CD14-positive monocyte (primary cell): Measurements from ENCODE around the gene TBC1D19. TPM values are rescaled to one million over a fixed set of nuclear protein-coding genes. Genes with fewer than 3 reads are reported as not detected.

Experiments used
- DNase-seq, 3 donors: peaks; one replicate each; pipeline ENCODE4 v3.0.0-alpha.2; 2011 to 2022
- H2AFZ ChIP-seq: 2 replicates; pipeline ENCODE4 v1.6.0; 2012; ENCODE audit warnings: mild to moderate bottlenecking, low read depth, low read length, inconsistent platforms; ENCODE audit not compliant: insufficient read depth, poor library complexity, severe bottlenecking
- H3K27ac ChIP-seq, 2 donors: 1 replicate in 1 of 2; 2 replicates in 1 of 2; pipeline ENCODE4 v1.5.1; 2012 to 2013; ENCODE audit warnings: low read length in 2 of 2, control low read depth in 1 of 2, inconsistent platforms in 1 of 2, low read depth in 1 of 2, mild to moderate bottlenecking in 1 of 2
- H3K27me3 ChIP-seq, 2 donors: one replicate each; pipeline versions ENCODE4 v1.6.0 to v1.6.1; 2011 to 2013; ENCODE audit warnings: low read length in 2 of 2; ENCODE audit not compliant: control insufficient read depth in 2 of 2, insufficient read depth in 2 of 2
- H3K36me3 ChIP-seq, 2 donors: replicated peaks in 1 of 2; 1 replicate in 1 of 2; 2 replicates in 1 of 2; pipeline versions ENCODE4 v1.5.1 to v1.6.1; 2012 to 2013; ENCODE audit warnings: low read length in 2 of 2, control low read depth in 1 of 2, inconsistent platforms in 1 of 2, mild to moderate bottlenecking in 1 of 2; ENCODE audit not compliant: insufficient read depth in 2 of 2, control insufficient read depth in 1 of 2
- H3K4me1 ChIP-seq, 2 donors: 1 replicate in 1 of 2; 2 replicates in 1 of 2; pipeline versions ENCODE4 v1.5.1 to v1.6.1; 2012 to 2013; ENCODE audit warnings: low read length in 2 of 2, control low read depth in 1 of 2, inconsistent platforms in 1 of 2, mild to moderate bottlenecking in 1 of 2, moderate library complexity in 1 of 2; ENCODE audit not compliant: insufficient read depth in 2 of 2, control insufficient read depth in 1 of 2
- H3K4me2 ChIP-seq: replicated peaks from 2 replicates; pipeline ENCODE3; 2012; ENCODE audit warnings: low read length, moderate library complexity, mild to moderate bottlenecking; ENCODE audit not compliant: poor library complexity, severe bottlenecking; ENCODE audit errors: extremely low read depth
- H3K4me3 ChIP-seq, 3 experiments: fragments of 200-600 bp in 1 of 3; sonication (generic) in 1 of 3; replicated peaks in 1 of 3; 1 replicate in 2 of 3; 2 replicates in 1 of 3; pipeline ENCODE4 v1.5.1; 2011 to 2013; ENCODE audit warnings: low read length in 3 of 3, mild to moderate bottlenecking in 3 of 3, control low read depth in 2 of 3, low read depth in 2 of 3, inconsistent platforms in 1 of 3, moderate library complexity in 1 of 3
- H3K79me2 ChIP-seq: 2 replicates; pipeline ENCODE4 v1.6.0; 2012; ENCODE audit warnings: mild to moderate bottlenecking, control low read depth, inconsistent platforms, low read length, moderate library complexity; ENCODE audit not compliant: insufficient read depth
- H3K9ac ChIP-seq: 2 replicates; pipeline ENCODE4 v1.6.0; 2017; ENCODE audit warnings: low read length, mild to moderate bottlenecking; ENCODE audit not compliant: insufficient read depth, poor library complexity, severe bottlenecking
- H3K9me3 ChIP-seq, 2 donors: replicated peaks in 1 of 2; 1 replicate in 1 of 2; 2 replicates in 1 of 2; pipeline versions ENCODE4 v1.5.1 to v1.6.1; 2012 to 2013; ENCODE audit warnings: low read length in 2 of 2, control low read depth in 1 of 2; ENCODE audit not compliant: control insufficient read depth in 1 of 2, insufficient read depth in 1 of 2
- H4K20me1 ChIP-seq: 2 replicates; pipeline ENCODE4 v1.6.0; 2012; ENCODE audit warnings: mild to moderate bottlenecking, low read length, control low read depth, moderate library complexity; ENCODE audit not compliant: insufficient read depth
- H3K27ac Mint-ChIP-seq, 7 donors: one replicate each; pipeline ENCODE4 v1.8.0; 2020; ENCODE audit warnings: mild to moderate bottlenecking in 7 of 7, mixed read lengths in 7 of 7, moderate library complexity in 6 of 7, inconsistent platforms in 2 of 7
- H3K27me3 Mint-ChIP-seq, 3 donors: one replicate each; pipeline ENCODE4 v1.8.0; 2021 to 2022; ENCODE audit warnings: low read depth in 3 of 3, mild to moderate bottlenecking in 3 of 3, mixed read lengths in 3 of 3, moderate library complexity in 3 of 3, inconsistent platforms in 1 of 3
- H3K36me3 Mint-ChIP-seq, 2 donors: one replicate each; pipeline ENCODE4 v1.8.0; 2020; ENCODE audit warnings: mixed read lengths in 2 of 2, inconsistent platforms in 1 of 2, mild to moderate bottlenecking in 1 of 2
- H3K4me1 Mint-ChIP-seq: one replicate; pipeline ENCODE4 v1.8.0; 2020; ENCODE audit warnings: mild to moderate bottlenecking, mixed read lengths
- H3K4me3 Mint-ChIP-seq, 2 donors: one replicate each; pipeline ENCODE4 v1.8.0; 2020; ENCODE audit warnings: mild to moderate bottlenecking in 2 of 2, mixed read lengths in 2 of 2, moderate library complexity in 1 of 2
- H3K9me3 Mint-ChIP-seq, 7 donors: one replicate each; pipeline ENCODE4 v1.8.0; 2020 to 2022; ENCODE audit warnings: mixed read lengths in 7 of 7, mild to moderate bottlenecking in 6 of 7, moderate library complexity in 6 of 7, inconsistent platforms in 2 of 7
- CTCF ChIP-seq: fragments of 200-600 bp; IDR thresholded peaks from one replicate; pipeline ENCODE4 v1.8.0; 2022; ENCODE audit warnings: antibody characterized with exemption, mild to moderate bottlenecking
- WGBS: methylation state at CpG from one replicate; pipeline ENCODE4 v1.1.5; 2013; ENCODE audit warnings: missing lambda C conversion rate; ENCODE audit not compliant: insufficient coverage; 5-methylcytosine and 5-hydroxymethylcytosine counted together
- intact Hi-C, 2 donors: fragments of 100-400 bp; cut with micrococcal nuclease; formaldehyde crosslinking; loops; one replicate each; pipeline versions ENCODE4 v1.15.0 to v1.15.1; 2023
- polyA plus RNA-seq, 3 donors: library from polyadenylated mRNA; depleted of rRNA in 1 of 3; unstranded in 2 of 3; stranded (reverse) in 1 of 3; fragments of 300-500 nt in 2 of 3; fragments of >200 nt in 1 of 3; fragmentation: Illumina TruSeq in 2 of 3; gene quantifications; 1 replicate in 2 of 3; 2 replicates in 1 of 3; pipeline ENCODE4 v1.2.3, GENCODE V29; 2012 to 2021

The TBC1D19 gene
- polyA plus RNA-seq, 3 donors, result 0.19 to 0.84 (median 0.33) TPM

DNA sequence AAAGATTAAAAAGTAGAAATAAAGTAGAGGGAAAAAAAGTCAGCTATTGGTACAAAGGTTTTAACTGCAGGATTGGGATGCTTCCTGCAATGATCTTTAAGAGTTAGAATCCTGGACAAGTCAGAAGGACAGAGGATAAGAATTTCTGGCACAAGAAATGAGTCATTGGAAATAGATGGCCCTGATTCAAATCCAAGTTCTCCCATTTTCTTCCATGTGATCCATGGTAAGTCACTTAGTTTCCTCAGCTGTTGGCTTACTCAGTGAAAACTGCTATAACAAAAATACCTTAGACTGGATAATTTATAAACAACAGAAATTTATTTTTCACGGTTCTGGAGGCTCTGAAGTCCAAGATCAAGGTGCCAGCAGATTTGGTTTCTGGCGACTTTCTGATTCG, 13.3 kb upstream of the TBC1D19 start:
- H3K27ac Mint-ChIP-seq, result no peak overlapping the region
- no peak overlapping the region for H3K27ac ChIP-seq
- no peaks in the 10 kb centered on the region for H3K27me3 ChIP-seq
- H3K9me3 ChIP-seq, result no peaks in the 10 kb centered on the region
- H3K4me3 ChIP-seq, result no peak overlapping the region
- no peaks in the 10 kb centered on the region for H3K36me3 Mint-ChIP-seq
- intact Hi-C loops, result no loop called here
- 100% methylated on average over 1 of the region's 3 CpGs for WGBS
- H3K9me3 Mint-ChIP-seq, result peaks cover 0 to 2% (median 0%) of the 10 kb centered on the region in 7 donors
- TF ChIP-seq CTCF, result no peak
- no peaks in the 10 kb centered on the region for H4K20me1 ChIP-seq
- no peak overlapping the region for H3K4me3 Mint-ChIP-seq
- H3K79me2 ChIP-seq, result no peaks in the 10 kb centered on the region
- H3K27me3 Mint-ChIP-seq, result peaks cover 0 to 5% (median 2%) of the 10 kb centered on the region in 3 donors
- no peak for DNase-seq
- no peak overlapping the region for H3K4me2 ChIP-seq
- no peak overlapping the region for H3K9ac ChIP-seq
- H2AFZ ChIP-seq, result no peak overlapping the region
- H3K4me1 Mint-ChIP-seq, result no peaks in the 10 kb centered on the region
- H3K4me1 ChIP-seq, result no peaks in the 10 kb centered on the region
- H3K36me3 ChIP-seq, result no peaks in the 10 kb centered on the region

GRCh38 chr4:26573389-26573794, 10.5 kb upstream of the TBC1D19 start:
- Mint-ChIP-seq H3K27ac (no peak overlapping the region), H3K4me1 (no peaks in the 10 kb centered on the region), H3K4me3 (no peak overlapping the region), H3K9me3 (no peaks in the 10 kb centered on the region), H3K36me3 (no peaks in the 10 kb centered on the region), H3K27me3 (peaks cover 2 to 8% (median 3%) of the 10 kb centered on the region in 3 donors)
- Histone ChIP-seq H3K4me1 (no peaks in the 10 kb centered on the region), H3K4me2 (no peak overlapping the region), H3K9ac (no peak overlapping the region), H3K9me3 (no peaks in the 10 kb centered on the region), H3K27ac (no peak overlapping the region), H3K36me3 (no peaks in the 10 kb centered on the region), H4K20me1 (no peaks in the 10 kb centered on the region), H3K27me3 (no peaks in the 10 kb centered on the region), H3K79me2 (no peaks in the 10 kb centered on the region), H2AFZ (no peak overlapping the region), H3K4me3 (no peak overlapping the region)
- no peak for DNase-seq
- no peak for TF ChIP-seq CTCF
- intact Hi-C loops, result no loop called here
- no CpG with 5 or more reads among the region's 1 CpG for WGBS
